Loucy (cell line): Measurements from ENCODE around the gene INSL6.

Experiments used
- H2AFZ ChIP-seq: fragments of 200-600 bp; sonication (generic); 2 replicates; pipeline ENCODE4 v1.6.0; 2016; ENCODE audit warnings: antibody characterized with exemption, mild to moderate bottlenecking, low read length, moderate library complexity
- H3F3A ChIP-seq: fragments of 200-600 bp; 2 replicates; pipeline ENCODE4 v1.6.0; 2016; ENCODE audit warnings: antibody characterized with exemption, low read depth, mild to moderate bottlenecking
- H3K27me3 ChIP-seq: fragments of 200-600 bp; sonication (generic); 2 replicates; pipeline ENCODE4 v1.6.1; 2014; ENCODE audit warnings: low read length, mild to moderate bottlenecking; ENCODE audit not compliant: insufficient read depth, poor library complexity, severe bottlenecking
- H3K36me3 ChIP-seq: fragments of 200-600 bp; sonication (generic); 2 replicates; pipeline ENCODE4 v1.6.1; 2016; ENCODE audit warnings: low read length; ENCODE audit not compliant: insufficient read depth
- H3K4me1 ChIP-seq: fragments of 200-600 bp; sonication (generic); 2 replicates; pipeline ENCODE4 v1.5.1; 2014; ENCODE audit warnings: low read length, mild to moderate bottlenecking; ENCODE audit not compliant: insufficient read depth, poor library complexity, severe bottlenecking
- H3K4me2 ChIP-seq: fragments of 200-600 bp; sonication (generic); 2 replicates; pipeline ENCODE4 v1.6.0; 2014; ENCODE audit warnings: antibody characterized with exemption, low read length, low read depth, mild to moderate bottlenecking; ENCODE audit not compliant: poor library complexity, severe bottlenecking
- H3K4me3 ChIP-seq: fragments of 200-600 bp; sonication (generic); 2 replicates; pipeline ENCODE4 v1.5.1; 2014; ENCODE audit warnings: low read length, mild to moderate bottlenecking, mixed read lengths; ENCODE audit not compliant: poor library complexity, severe bottlenecking
- H3K79me2 ChIP-seq: fragments of 200-600 bp; sonication (generic); 2 replicates; pipeline ENCODE4 v1.6.1; 2014; ENCODE audit warnings: low read length; ENCODE audit not compliant: insufficient read depth
- H3K9ac ChIP-seq: fragments of 200-600 bp; sonication (generic); 2 replicates; pipeline ENCODE4 v1.6.0; 2014; ENCODE audit warnings: mild to moderate bottlenecking, low read depth, low read length, moderate library complexity; ENCODE audit not compliant: poor library complexity, severe bottlenecking
- H3K9me2 ChIP-seq: fragments of 200-600 bp; sonication (generic); replicated peaks from 2 replicates; pipeline ENCODE4 v1.6.1; 2016; ENCODE audit warnings: low read depth, low read length, mixed read lengths
- H3K9me3 ChIP-seq: fragments of 200-600 bp; sonication (generic); 2 replicates; pipeline ENCODE4 v1.6.1; 2014; ENCODE audit warnings: mild to moderate bottlenecking, antibody characterized with exemption, low read length, low read depth; ENCODE audit not compliant: insufficient read depth
- H4K20me1 ChIP-seq: fragments of 200-600 bp; sonication (generic); 2 replicates; pipeline ENCODE4 v1.6.0; 2014; ENCODE audit warnings: antibody characterized with exemption, low read length, mild to moderate bottlenecking; ENCODE audit not compliant: insufficient read depth, poor library complexity, severe bottlenecking
- CTCF ChIP-seq: fragments of 200-600 bp; sonication (generic); conservative IDR thresholded peaks from 2 replicates; pipeline ENCODE4 v1.5.1; 2014; ENCODE audit warnings: mild to moderate bottlenecking, antibody characterized with exemption, low read length
- EZH2phosphoT487 ChIP-seq: fragments of 200-600 bp; IDR thresholded peaks from 2 replicates; pipeline ENCODE4 v1.6.1; 2018; ENCODE audit warnings: antibody characterized with exemption, mild to moderate bottlenecking, moderate library complexity, borderline replicate concordance

Gene INSL6

GRCh38 chr9:5205071-5205470 lies 19.6 kb upstream of the INSL6 start:
- no peaks in the 10 kb centered on the region for H3K36me3 ChIP-seq
- H3K4me1 ChIP-seq: no peaks in the 10 kb centered on the region
- no peaks in the 10 kb centered on the region for H4K20me1 ChIP-seq
- H3K4me3 ChIP-seq: no peak overlapping the region
- no peak overlapping the region for H3K4me2 ChIP-seq
- no peak for TF ChIP-seq EZH2phosphoT487
- no peak for TF ChIP-seq CTCF
- H3F3A ChIP-seq: no peaks in the 10 kb centered on the region
- no peaks in the 10 kb centered on the region for H3K79me2 ChIP-seq
- no peak overlapping the region for H3K9ac ChIP-seq
- H3K27me3 ChIP-seq: no peaks in the 10 kb centered on the region
- no peaks in the 10 kb centered on the region for H3K9me3 ChIP-seq
- no peak overlapping the region for H2AFZ ChIP-seq
- no peaks in the 10 kb centered on the region for H3K9me2 ChIP-seq

GRCh38 chr9:5195463-5195862 lies 10.0 kb upstream of the INSL6 start:
- Histone ChIP-seq H3F3A (no peaks in the 10 kb centered on the region), H3K9ac (no peak overlapping the region), H2AFZ (no peak overlapping the region), H3K9me3 (no peaks in the 10 kb centered on the region), H3K9me2 (no peaks in the 10 kb centered on the region), H3K4me1 (no peaks in the 10 kb centered on the region), H4K20me1 (no peaks in the 10 kb centered on the region), H3K79me2 (no peaks in the 10 kb centered on the region), H3K4me3 (no peak overlapping the region), H3K27me3 (no peaks in the 10 kb centered on the region), H3K36me3 (no peaks in the 10 kb centered on the region), H3K4me2 (no peak overlapping the region)
- no peak for TF ChIP-seq CTCF
- TF ChIP-seq EZH2phosphoT487: no peak

- H3K79me2 ChIP-seq: no peaks in the 10 kb centered on the region
- no peaks in the 10 kb centered on the region for H3K4me1 ChIP-seq
- TF ChIP-seq EZH2phosphoT487: no peak
- TF ChIP-seq CTCF: no peak
- H3K27me3 ChIP-seq: no peaks in the 10 kb centered on the region
- no peaks in the 10 kb centered on the region for H3K9me3 ChIP-seq
- no peaks in the 10 kb centered on the region for H3F3A ChIP-seq
- H2AFZ ChIP-seq: no peak overlapping the region
- no peak overlapping the region for H3K9ac ChIP-seq
- H3K9me2 ChIP-seq: no peaks in the 10 kb centered on the region
- H4K20me1 ChIP-seq: no peaks in the 10 kb centered on the region
- no peak overlapping the region for H3K4me3 ChIP-seq
- no peak overlapping the region for H3K4me2 ChIP-seq
- no peaks in the 10 kb centered on the region for H3K36me3 ChIP-seq
These were observed 7.9 kb upstream of the INSL6 start for GRCh38 chr9:5193345-5193744.
